ENCODE data around the gene KLC3. TPM values are rescaled to one million over a fixed set of nuclear protein-coding genes. Genes with fewer than 3 reads are reported as not detected.

The KLC3 gene
- total and polyA plus RNA-seq, 2 donors (not counting 1 experiment from before 2014, with no cell fraction given) = 0.09 to 0.17 TPM

- no peaks in the 10 kb centered on the region for H3K27me3 ChIP-seq (ENCODE audit: control insufficient read depth, insufficient read depth, low read length)
- no peaks in the 10 kb centered on the region for H3K79me2 ChIP-seq (ENCODE audit: control insufficient read depth, insufficient read depth, low read length)
- H3K9ac ChIP-seq (ENCODE audit: insufficient read depth, low read length) = no peak overlapping the region
- H4K20me1 ChIP-seq (ENCODE audit: control insufficient read depth, extremely low read depth, insufficient read depth, low read length) = no peaks in the 10 kb centered on the region
- H3K27ac ChIP-seq (ENCODE audit: insufficient read depth, low read length) = no peak overlapping the region
- H3K4me3 ChIP-seq (replicated peaks in 1 of 4; ENCODE audit: control extremely low read depth in 1 of 4, insufficient read depth in 1 of 4, low read depth in 3 of 4, low read length in 4 of 4) = no peak overlapping the region
- no peak for DNase-seq (ENCODE audit: low read depth in 2 of 2)
- H3K4me2 ChIP-seq (ENCODE audit: extremely low read depth, insufficient read depth, low read length) = no peak overlapping the region
- TF ChIP-seq EZH2 (IDR thresholded peaks at IDR 0.05; ENCODE audit: low read length, missing control alignments) = no peak
- no peak for TF ChIP-seq CTCF (conservative IDR thresholded peaks at IDR 0.05 in 1 of 2, IDR thresholded peaks at IDR 0.05 in 1 of 2; ENCODE audit: low read depth in 1 of 2, low read length in 2 of 2)
- H3K36me3 ChIP-seq (ENCODE audit: control insufficient read depth, insufficient read depth, low read length) = peaks cover 30% of the 10 kb centered on the region
- H2AFZ ChIP-seq (ENCODE audit: low read length) = no peak overlapping the region
- no peaks in the 10 kb centered on the region for H3K4me1 ChIP-seq (ENCODE audit: control insufficient read depth, extremely low read depth, insufficient read depth, low read length)
- H3K9me3 ChIP-seq (ENCODE audit: control insufficient read depth, insufficient read depth, low read depth, low read length) = no peaks in the 10 kb centered on the region
Observed at GRCh38 chr19:45361608-45362007, 21.1 kb downstream of the KLC3 start.

GRCh38 chr19:45362291-45362690, 21.7 kb downstream of the KLC3 start:
- no peak for DNase-seq (ENCODE audit: low read depth in 2 of 2)

GRCh38 chr19:45363861-45364459, 23.4 kb downstream of the KLC3 start:
- Histone ChIP-seq H3K4me3 (replicated peaks in 1 of 4; ENCODE audit: control extremely low read depth in 1 of 4, insufficient read depth in 1 of 4, low read depth in 3 of 4, low read length in 4 of 4) (no peak overlapping the region), H3K36me3 (ENCODE audit: control insufficient read depth, insufficient read depth, low read length) (peaks cover 20% of the 10 kb centered on the region), H2AFZ (ENCODE audit: low read length) (no peak overlapping the region), H3K4me2 (ENCODE audit: extremely low read depth, insufficient read depth, low read length) (no peak overlapping the region), H3K9ac (ENCODE audit: insufficient read depth, low read length) (no peak overlapping the region), H3K27me3 (ENCODE audit: control insufficient read depth, insufficient read depth, low read length) (no peaks in the 10 kb centered on the region), H3K27ac (ENCODE audit: insufficient read depth, low read length) (no peak overlapping the region), H3K79me2 (ENCODE audit: control insufficient read depth, insufficient read depth, low read length) (peaks cover 5% of the 10 kb centered on the region), H3K4me1 (ENCODE audit: control insufficient read depth, extremely low read depth, insufficient read depth, low read length) (no peaks in the 10 kb centered on the region), H4K20me1 (ENCODE audit: control insufficient read depth, extremely low read depth, insufficient read depth, low read length) (no peaks in the 10 kb centered on the region), H3K9me3 (ENCODE audit: control insufficient read depth, insufficient read depth, low read depth, low read length) (no peaks in the 10 kb centered on the region)
- no peak for TF ChIP-seq CTCF (conservative IDR thresholded peaks at IDR 0.05 in 1 of 2, IDR thresholded peaks at IDR 0.05 in 1 of 2; ENCODE audit: low read depth in 1 of 2, low read length in 2 of 2)
- TF ChIP-seq EZH2 (IDR thresholded peaks at IDR 0.05; ENCODE audit: low read length, missing control alignments) = no peak
- no peak for DNase-seq (ENCODE audit: low read depth in 2 of 2)

More at GRCh38 chr19:45362291-45362690, 21.7 kb downstream of the KLC3 start:
- Histone ChIP-seq H3K9ac (ENCODE audit: insufficient read depth, low read length) (no peak overlapping the region), H2AFZ (ENCODE audit: low read length) (no peak overlapping the region), H3K9me3 (ENCODE audit: control insufficient read depth, insufficient read depth, low read depth, low read length) (no peaks in the 10 kb centered on the region), H3K4me2 (ENCODE audit: extremely low read depth, insufficient read depth, low read length) (no peak overlapping the region), H3K4me1 (ENCODE audit: control insufficient read depth, extremely low read depth, insufficient read depth, low read length) (no peaks in the 10 kb centered on the region), H3K27me3 (ENCODE audit: control insufficient read depth, insufficient read depth, low read length) (no peaks in the 10 kb centered on the region), H3K36me3 (ENCODE audit: control insufficient read depth, insufficient read depth, low read length) (peaks cover 25% of the 10 kb centered on the region), H3K4me3 (replicated peaks in 1 of 4; ENCODE audit: control extremely low read depth in 1 of 4, insufficient read depth in 1 of 4, low read depth in 3 of 4, low read length in 4 of 4) (no peak overlapping the region), H4K20me1 (ENCODE audit: control insufficient read depth, extremely low read depth, insufficient read depth, low read length) (no peaks in the 10 kb centered on the region), H3K27ac (ENCODE audit: insufficient read depth, low read length) (no peak overlapping the region), H3K79me2 (ENCODE audit: control insufficient read depth, insufficient read depth, low read length) (no peaks in the 10 kb centered on the region)
- TF ChIP-seq EZH2 (IDR thresholded peaks at IDR 0.05; ENCODE audit: low read length, missing control alignments) (no peak), CTCF (conservative IDR thresholded peaks at IDR 0.05 in 1 of 2, IDR thresholded peaks at IDR 0.05 in 1 of 2; ENCODE audit: low read depth in 1 of 2, low read length in 2 of 2) (no peak)
